HG03575 (cell line): ENCODE measurements around the gene CD28.

Source experiments
- ATAC-seq: cut with Tn5 transposase; IDR thresholded peaks from one replicate; pipeline ENCODE4 v1.9.1; 2021; ENCODE audit not compliant: unreplicated experiment, insufficient number of reproducible peaks, low FRiP score; ENCODE audit errors: extremely low read depth

Gene CD28

DNA sequence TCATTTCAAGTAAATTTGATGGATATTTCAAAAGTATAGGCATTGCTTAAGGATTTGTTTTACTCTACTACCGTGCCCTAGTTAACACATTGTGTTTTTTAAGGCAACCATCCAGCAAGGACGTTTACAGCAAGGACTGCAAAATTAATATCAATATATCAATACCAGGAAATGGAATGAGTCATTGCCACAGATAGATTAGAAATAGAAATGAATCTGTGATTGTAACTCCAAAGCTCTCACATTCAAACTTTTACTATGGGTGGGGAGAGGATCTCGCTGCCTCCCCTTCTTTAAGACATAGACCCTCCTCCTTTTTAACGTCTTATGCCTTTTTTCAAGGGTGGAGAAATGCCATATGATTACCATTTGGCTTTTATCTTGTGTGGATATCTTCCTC is 3.8 kb downstream of the CD28 start:
- ATAC-seq: no peak

- ATAC-seq: no peak
Observed at GRCh38 chr2:203710952-203711351, 4.5 kb downstream of the CD28 start.

DNA sequence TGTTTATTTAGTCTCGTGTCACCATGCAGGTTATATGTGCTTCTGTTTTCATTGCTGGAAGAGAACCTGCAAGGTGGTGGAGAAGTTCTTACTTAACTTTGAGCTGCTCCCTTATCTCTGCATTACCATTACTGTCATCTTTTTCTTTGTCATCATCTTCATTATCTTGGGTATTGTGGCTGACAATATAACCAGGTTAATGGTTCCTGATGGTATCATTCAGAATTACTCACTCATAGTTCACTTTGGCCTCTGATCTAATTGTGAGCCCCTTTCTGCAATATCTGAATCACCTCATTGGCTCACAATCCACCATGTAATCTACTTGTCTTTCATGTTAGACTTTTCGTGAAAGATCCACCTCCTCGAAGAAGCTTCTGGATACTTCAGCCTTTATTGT is 5.0 kb downstream of the CD28 start:
- ATAC-seq: no peak

GRCh38 chr2:203713381-203713780 is 6.9 kb downstream of the CD28 start:
- ATAC-seq: no peak

GRCh38 chr2:203714112-203714511 is 7.7 kb downstream of the CD28 start:
- no peak for ATAC-seq

- no peak for ATAC-seq
Observed at GRCh38 chr2:203715744-203716143, 9.3 kb downstream of the CD28 start.

- ATAC-seq: no peak
Observed at GRCh38 chr2:203718087-203718486, 11.6 kb downstream of the CD28 start.

DNA sequence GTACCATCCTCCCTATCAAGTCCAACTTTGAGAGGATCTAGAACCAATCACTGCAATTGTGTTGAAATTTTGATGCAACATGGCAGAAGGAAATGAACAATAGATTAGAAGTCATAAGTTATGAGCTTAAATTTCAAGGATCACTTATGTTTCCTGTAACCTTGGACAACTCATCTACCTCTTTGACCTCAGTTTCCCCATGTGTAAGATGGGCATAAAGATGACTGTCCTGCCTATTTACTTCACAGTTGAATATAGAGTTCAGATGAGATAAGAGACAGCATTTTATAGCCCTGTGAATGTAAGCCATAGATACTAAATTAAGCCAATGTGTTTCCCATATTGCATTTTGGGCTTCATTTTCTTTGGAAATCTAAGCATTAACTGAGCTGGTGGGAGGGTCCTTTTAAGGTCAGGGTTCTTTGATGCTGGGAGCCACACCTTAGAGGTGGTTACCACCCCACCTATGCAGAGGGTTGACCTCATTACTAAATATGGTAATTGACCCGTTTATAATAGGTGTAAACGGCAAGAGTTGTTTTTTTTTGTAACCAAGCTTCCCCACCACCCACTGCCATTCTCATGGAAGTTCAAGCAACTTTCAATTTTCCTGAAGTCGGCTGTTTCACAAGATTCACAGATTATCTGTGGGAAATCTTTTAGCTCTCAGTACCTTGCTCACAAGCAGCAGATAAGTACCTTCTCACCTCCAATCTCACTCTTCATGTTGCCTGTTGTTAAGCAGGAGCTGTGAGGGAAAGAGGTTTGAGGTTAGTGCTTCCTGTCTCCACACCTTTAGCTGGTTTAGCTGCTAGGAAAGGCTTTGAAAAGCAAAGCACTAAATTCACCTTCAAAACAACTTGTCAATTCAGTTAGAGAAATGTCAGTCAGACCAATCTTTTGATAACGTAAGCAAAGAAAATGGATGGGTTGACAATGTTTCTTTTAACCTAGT is 13.3 kb downstream of the CD28 start:
- no peak for ATAC-seq

GRCh38 chr2:203720915-203721672 is 14.7 kb downstream of the CD28 start:
- ATAC-seq: no peak

DNA sequence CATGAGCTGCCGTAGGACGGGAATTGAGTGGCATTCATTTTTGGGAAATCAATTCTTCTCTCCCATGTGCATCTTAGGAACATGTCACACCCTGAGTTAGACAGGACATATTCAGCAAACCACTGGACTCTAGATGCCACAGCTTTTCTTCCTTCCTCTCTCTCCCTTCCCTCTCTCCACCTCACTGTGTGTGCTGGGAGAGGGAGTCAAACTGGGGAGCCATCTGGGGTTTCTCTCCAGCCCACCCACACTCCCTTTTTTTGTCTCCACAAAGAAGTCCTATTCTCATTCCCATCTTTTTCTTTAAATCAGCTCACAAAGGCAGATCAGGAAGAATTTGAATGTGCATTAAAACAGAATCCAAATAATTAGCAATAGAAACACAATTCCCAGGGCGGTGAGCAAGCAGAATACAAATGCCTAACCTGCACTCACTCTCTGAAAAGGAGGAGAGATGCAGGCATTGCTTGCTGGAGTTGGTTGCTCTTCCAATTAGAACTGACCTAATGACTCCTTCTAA is 15.4 kb downstream of the CD28 start:
- no peak for ATAC-seq

DNA sequence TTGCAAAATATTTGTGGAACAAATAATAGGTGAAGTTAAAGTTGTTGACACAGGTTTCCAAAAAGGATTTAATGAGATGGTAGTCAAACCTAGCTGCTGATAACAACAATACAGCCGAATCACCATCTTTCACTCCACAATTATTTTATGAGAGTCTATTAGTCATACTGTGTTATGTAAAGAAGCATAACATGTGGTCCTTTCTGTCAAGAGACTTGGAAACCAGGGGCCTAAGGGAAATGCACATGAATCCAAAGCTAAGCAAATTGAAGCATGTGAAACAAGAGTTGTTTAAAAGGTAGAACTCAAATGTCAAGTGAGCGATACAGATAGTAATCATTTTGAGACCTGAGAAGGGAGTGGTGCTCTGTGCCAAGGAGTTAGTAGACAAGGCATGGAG is 16.0 kb downstream of the CD28 start:
- ATAC-seq: no peak

DNA sequence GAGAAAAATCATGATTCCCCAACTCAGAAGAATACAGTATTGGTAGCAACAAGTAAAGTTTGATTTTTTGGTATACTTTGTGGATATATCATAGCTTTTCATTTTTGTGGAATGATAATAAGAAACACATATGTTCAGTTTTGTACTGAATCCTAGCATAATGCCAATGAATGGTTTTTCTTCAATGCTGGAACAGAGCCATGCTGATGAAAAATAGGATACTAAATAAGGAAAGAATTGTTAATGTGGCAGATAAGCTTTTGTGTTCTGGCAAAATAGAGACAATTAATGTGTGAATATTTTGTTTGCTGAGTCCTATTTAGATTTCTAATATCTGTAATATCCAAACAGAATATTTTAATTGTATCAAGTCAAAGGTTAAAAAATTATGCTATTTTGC is 21.9 kb downstream of the CD28 start:
- no peak for ATAC-seq

- no peak for ATAC-seq
Observed at GRCh38 chr2:203730076-203730729, 23.8 kb downstream of the CD28 start.

DNA sequence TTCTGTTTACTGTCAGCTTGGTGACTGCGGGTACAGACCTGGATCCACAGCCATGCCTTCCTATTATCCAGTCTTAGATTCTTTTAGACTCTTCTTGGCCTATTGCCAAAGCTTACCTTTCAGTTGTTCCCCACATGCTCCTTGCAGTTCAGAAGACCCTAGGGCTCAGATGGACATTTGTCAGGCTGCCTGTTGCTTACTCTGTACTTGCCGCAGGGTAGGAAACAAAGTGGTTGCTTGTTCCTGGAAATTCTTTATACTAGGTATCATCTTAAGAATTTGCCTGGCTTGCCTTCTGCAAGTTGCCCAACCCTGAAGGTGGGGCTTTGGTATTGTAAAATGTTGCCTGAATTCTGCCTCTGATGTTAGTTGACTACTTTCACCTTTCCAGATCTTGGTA is 24.4 kb downstream of the CD28 start:
- no peak for ATAC-seq

- no peak for ATAC-seq
Observed at GRCh38 chr2:203732092-203732952, 25.9 kb downstream of the CD28 start.

- no peak for ATAC-seq
Observed at GRCh38 chr2:203732953-203733510, 26.6 kb downstream of the CD28 start.

GRCh38 chr2:203733684-203734083 is 27.2 kb downstream of the CD28 start:
- no peak for ATAC-seq

DNA sequence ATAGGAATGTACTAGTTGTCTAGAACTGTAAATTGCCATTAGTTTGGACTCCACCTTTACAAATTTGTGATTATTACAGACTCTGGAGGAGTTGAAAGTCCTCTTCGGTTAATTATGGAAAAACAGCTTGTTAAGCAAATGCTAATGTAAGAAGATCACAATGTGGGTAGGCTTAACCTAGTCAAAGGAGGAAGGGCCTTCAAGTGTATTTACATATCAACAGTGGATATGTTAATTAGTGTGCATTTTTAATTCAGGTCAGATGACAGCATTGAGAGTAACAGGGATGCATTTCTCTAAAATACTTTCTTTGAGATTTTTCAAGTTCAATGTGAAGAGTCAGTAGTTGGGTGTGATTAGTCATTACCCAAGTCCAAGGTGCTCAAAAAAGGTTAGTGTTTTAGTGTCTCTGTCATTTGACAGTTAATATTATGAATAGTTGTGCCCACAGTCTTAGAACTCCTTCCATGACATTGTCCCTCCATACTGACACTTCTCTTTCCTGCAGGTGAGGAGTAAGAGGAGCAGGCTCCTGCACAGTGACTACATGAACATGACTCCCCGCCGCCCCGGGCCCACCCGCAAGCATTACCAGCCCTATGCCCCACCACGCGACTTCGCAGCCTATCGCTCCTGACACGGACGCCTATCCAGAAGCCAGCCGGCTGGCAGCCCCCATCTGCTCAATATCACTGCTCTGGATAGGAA is 28.0 kb downstream of the CD28 start:
- no peak for ATAC-seq
